ENCODE data around the gene ABCF3.

- TF ChIP-seq, protein P1, sequence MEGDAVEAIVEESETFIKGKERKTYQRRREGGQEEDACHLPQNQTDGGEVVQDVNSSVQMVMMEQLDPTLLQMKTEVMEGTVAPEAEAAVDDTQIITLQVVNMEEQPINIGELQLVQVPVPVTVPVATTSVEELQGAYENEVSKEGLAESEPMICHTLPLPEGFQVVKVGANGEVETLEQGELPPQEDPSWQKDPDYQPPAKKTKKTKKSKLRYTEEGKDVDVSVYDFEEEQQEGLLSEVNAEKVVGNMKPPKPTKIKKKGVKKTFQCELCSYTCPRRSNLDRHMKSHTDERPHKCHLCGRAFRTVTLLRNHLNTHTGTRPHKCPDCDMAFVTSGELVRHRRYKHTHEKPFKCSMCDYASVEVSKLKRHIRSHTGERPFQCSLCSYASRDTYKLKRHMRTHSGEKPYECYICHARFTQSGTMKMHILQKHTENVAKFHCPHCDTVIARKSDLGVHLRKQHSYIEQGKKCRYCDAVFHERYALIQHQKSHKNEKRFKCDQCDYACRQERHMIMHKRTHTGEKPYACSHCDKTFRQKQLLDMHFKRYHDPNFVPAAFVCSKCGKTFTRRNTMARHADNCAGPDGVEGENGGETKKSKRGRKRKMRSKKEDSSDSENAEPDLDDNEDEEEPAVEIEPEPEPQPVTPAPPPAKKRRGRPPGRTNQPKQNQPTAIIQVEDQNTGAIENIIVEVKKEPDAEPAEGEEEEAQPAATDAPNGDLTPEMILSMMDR (IDR thresholded peaks at IDR 0.05), result no peak
- TF ChIP-seq POLR2A (IDR thresholded peaks at IDR 0.05), result no peak
Observed at GRCh38 chr3:184211297-184211696, 25.3 kb downstream of the ABCF3 start.
